Tibial nerve (tissue), 4 donors: ENCODE data around the gene FAM114A1. TPM values are rescaled to one million over a fixed set of nuclear protein-coding genes. Genes with fewer than 3 reads are reported as not detected.

Experiments used
- DNase-seq, 2 donors: peaks; one replicate each; pipeline ENCODE4 v3.0.0-alpha.2; 2019; ENCODE audit warnings: low spot score in 2 of 2
- H3K27ac ChIP-seq, 4 donors: fragments of 200-600 bp; sonication (generic) in 3 of 4; one replicate each; pipeline ENCODE4 v1.5.1; 2017 to 2019; ENCODE audit warnings: mild to moderate bottlenecking in 1 of 4
- H3K27me3 ChIP-seq, 2 donors: fragments of 200-600 bp; sonication (generic) in 1 of 2; one replicate each; pipeline versions ENCODE4 v1.5.1 to v1.6.0; 2017 to 2019
- H3K36me3 ChIP-seq, 3 donors: fragments of 200-600 bp; sonication (generic); one replicate each; pipeline ENCODE4 v1.5.1; 2018 to 2019
- H3K4me1 ChIP-seq, 4 donors: fragments of 200-600 bp; sonication (generic) in 3 of 4; one replicate each; pipeline ENCODE4 v1.5.1; 2017 to 2019
- H3K4me3 ChIP-seq, 4 donors: fragments of 200-600 bp; sonication (generic) in 3 of 4; one replicate each; pipeline ENCODE4 v1.5.1; 2017 to 2019; ENCODE audit warnings: mild to moderate bottlenecking in 1 of 4, moderate library complexity in 1 of 4
- H3K9me3 ChIP-seq, 4 donors: fragments of 200-600 bp; sonication (generic) in 3 of 4; one replicate each; pipeline ENCODE4 v1.5.1; 2017 to 2019
- CTCF ChIP-seq, 5 experiments: fragments of 200-600 bp in 3 of 5; fragments of 450-650 bp in 2 of 5; sonication (generic) in 3 of 5; IDR thresholded peaks; one replicate each; pipeline ENCODE4 v1.5.1; 2016 to 2019; ENCODE audit warnings: antibody characterized with exemption in 5 of 5, mild to moderate bottlenecking in 3 of 5, moderate library complexity in 2 of 5
- EP300 ChIP-seq, 2 donors: sonication (generic); formaldehyde crosslinking; IDR thresholded peaks; one replicate each; pipeline ENCODE4 v1.6.1; 2017; ENCODE audit warnings: antibody characterized with exemption in 2 of 2, mild to moderate bottlenecking in 1 of 2
- POLR2A ChIP-seq, 2 donors: fragments of 450-650 bp; IDR thresholded peaks; one replicate each; pipeline ENCODE4 v1.6.1; 2017; ENCODE audit warnings: antibody characterized with exemption in 2 of 2, mild to moderate bottlenecking in 2 of 2, moderate library complexity in 2 of 2
- WGBS, 2 donors: methylation state at CpG; one replicate each; pipeline ENCODE4 v1.1.5; 2018; 5-methylcytosine and 5-hydroxymethylcytosine counted together
- total RNA-seq, 4 donors: library from RNA; depleted of rRNA; stranded (reverse); fragments of >200 nt; gene quantifications; one replicate each; pipeline ENCODE4 v1.1.0, GENCODE V29; 2016

Gene FAM114A1
- total RNA-seq, 4 donors from 2014 or later: 70.4 to 111 (median 98.2) TPM

- Histone ChIP-seq H3K27me3 (no peaks in the 10 kb centered on the region), H3K36me3 (peaks cover 0 to 34% (median 0%) of the 10 kb centered on the region in 3 donors), H3K4me1 (peaks cover 0 to 34% (median 10%) of the 10 kb centered on the region in 4 donors), H3K4me3 (peak overlapping the region in 2 of 4 donors; percentile 9 to 30), H3K9me3 (no peaks in the 10 kb centered on the region), H3K27ac (peak overlapping the region; percentile 37 to 92 (median 72))
- DNase-seq: no peak
- TF ChIP-seq EP300 (IDR thresholded peaks at IDR 0.05) (peak in 1 of 2 donors; percentile 23), CTCF (IDR thresholded peaks at IDR 0.05) (no peak), POLR2A (IDR thresholded peaks at IDR 0.05) (no peak)
- WGBS, 2 donors: 45 to 47% methylated on average over 1 of the region's 1 CpG
These were observed 21.5 kb downstream of the FAM114A1 start for GRCh38 chr4:38889143-38889542.

GRCh38 chr4:38891051-38891983, 23.7 kb downstream of the FAM114A1 start:
- Histone ChIP-seq H3K27ac (peak overlapping the region in 2 of 4 donors; percentile 83 to 92), H3K4me1 (peaks cover 0 to 42% (median 14%) of the 10 kb centered on the region in 4 donors), H3K4me3 (no peak overlapping the region), H3K27me3 (no peaks in the 10 kb centered on the region), H3K9me3 (no peaks in the 10 kb centered on the region), H3K36me3 (peaks cover 0 to 46% (median 0%) of the 10 kb centered on the region in 3 donors)
- no peak for DNase-seq
- 78 to 81% methylated on average over 10 of the region's 10 CpGs for WGBS, 2 donors
- TF ChIP-seq EP300 (IDR thresholded peaks at IDR 0.05) (no peak), POLR2A (IDR thresholded peaks at IDR 0.05) (no peak), CTCF (IDR thresholded peaks at IDR 0.05) (no peak)

- Histone ChIP-seq H3K4me1 (peaks cover 0 to 34% (median 15%) of the 10 kb centered on the region in 4 donors), H3K9me3 (no peaks in the 10 kb centered on the region), H3K27ac (no peak overlapping the region), H3K4me3 (no peak overlapping the region), H3K27me3 (no peaks in the 10 kb centered on the region), H3K36me3 (peaks cover 0 to 62% (median 0%) of the 10 kb centered on the region in 3 donors)
- 73 to 80% methylated on average over 7 of the region's 7 CpGs for WGBS, 2 donors
- DNase-seq: no peak
- TF ChIP-seq EP300 (IDR thresholded peaks at IDR 0.05): no peak
- no peak for TF ChIP-seq CTCF (IDR thresholded peaks at IDR 0.05)
These were observed 26.8 kb downstream of the FAM114A1 start for GRCh38 chr4:38894322-38894982.

GRCh38 chr4:38896940-38897339, 29.3 kb downstream of the FAM114A1 start:
- 69 to 85% methylated on average over 1 of the region's 1 CpG for WGBS, 2 donors
- peaks cover 0 to 77% (median 0%) of the 10 kb centered on the region in 3 donors for H3K36me3 ChIP-seq
- no peak for TF ChIP-seq CTCF (IDR thresholded peaks at IDR 0.05)
- no peak for TF ChIP-seq EP300 (IDR thresholded peaks at IDR 0.05)
- TF ChIP-seq POLR2A (IDR thresholded peaks at IDR 0.05): no peak
- no peak for DNase-seq
- H3K9me3 ChIP-seq: no peaks in the 10 kb centered on the region
- peaks cover 0 to 13% (median 6%) of the 10 kb centered on the region in 4 donors for H3K4me1 ChIP-seq
- H3K4me3 ChIP-seq: no peak overlapping the region
- H3K27me3 ChIP-seq: no peaks in the 10 kb centered on the region
- H3K27ac ChIP-seq: peak overlapping the region in 1 of 4 donors; percentile 1
